NCI-H2029 (cell line): Measurements from ENCODE around the gene TMEM39B.
"Not testable (repeated sequence)": the region's sequence is repeated elsewhere in the genome, so short reads cannot be mapped to it uniquely, and the experiment has no call there.

Source experiments
- DNase-seq: peaks from one replicate; lab custom pipeline; 2025; lab: John Stamatoyannopoulos, UW

Gene TMEM39B

DNA sequence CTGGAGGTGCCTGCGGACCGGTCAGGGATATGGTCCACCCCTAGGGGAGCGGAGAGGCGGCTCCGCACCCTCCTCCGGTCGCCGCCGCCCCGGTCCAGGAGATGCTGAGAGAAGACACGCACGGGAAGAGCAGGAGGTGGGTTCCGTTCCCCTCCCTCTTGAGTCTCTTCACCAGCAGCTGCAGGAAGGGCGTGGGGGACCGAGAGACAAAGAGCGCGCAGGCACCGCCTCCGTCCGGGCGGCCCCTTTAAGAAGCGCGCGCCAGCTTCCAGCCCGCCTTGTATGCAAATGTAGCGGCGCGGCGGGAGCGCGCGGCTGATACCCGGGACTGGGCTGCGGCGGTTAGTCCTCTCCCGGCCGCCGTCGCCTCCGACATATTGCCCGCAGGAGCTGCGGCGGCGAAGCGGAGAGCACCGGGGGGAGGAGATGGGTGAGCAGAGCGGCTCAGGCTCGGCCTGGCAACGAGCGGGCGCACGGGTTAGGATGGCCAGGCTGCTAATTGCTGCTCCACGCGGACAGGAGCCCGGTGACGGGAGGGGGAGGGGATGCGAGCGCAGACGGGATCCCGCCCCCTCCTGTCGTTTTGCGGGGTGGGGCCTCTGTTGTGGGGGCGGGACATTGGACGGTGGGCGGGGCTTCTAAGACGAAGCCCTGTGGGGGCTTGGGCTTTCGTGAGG, at the start of gene TMEM39B:
TMEM39B (plus strand) TSS at position 318 of the 677 bp plus-strand sequence; CDS start at position 427, 109 bp downstream.
- peak; percentile 91 for DNase-seq

DNA sequence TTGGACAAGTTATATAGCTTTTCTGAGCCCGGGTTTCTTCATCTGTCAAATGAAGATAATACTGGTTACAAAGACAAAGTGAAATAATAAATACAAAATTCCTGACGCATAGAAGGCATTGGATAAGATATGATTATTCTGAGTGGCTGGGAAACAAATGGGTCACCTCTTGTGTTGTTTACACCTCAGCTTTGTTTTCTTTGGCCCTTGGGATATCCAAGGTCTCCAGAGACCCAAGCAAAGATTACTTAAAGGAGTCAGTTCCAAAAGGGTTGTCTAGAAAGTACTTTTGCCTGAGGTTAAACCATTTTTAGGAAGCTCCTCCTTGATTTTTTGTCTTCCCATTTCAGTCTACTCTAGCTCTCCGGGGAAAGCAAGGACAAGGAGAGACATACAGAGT, 49.4 kb upstream of the TMEM39B start:
- no peak for DNase-seq

DNA sequence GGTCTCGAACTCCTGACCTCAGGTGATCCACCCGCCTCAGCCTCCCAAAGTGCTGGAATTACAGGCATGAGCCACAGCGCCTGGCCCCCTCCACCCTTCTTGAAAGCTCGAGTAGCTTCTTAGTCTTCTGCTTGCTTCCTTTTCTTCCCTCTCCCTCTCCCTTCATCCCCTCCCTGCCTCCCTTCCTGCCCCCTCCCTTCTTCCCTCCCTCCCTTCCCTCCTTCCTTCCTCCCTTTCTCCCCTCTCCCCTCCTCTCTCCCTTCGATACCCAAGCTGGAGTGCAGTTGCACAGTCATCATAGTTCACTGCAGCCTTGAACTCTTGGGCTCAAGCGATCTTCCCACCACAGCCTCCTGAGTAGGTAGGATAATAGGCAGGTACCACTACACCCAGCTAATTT, 47.2 kb upstream of the TMEM39B start:
- no peak for DNase-seq

DNA sequence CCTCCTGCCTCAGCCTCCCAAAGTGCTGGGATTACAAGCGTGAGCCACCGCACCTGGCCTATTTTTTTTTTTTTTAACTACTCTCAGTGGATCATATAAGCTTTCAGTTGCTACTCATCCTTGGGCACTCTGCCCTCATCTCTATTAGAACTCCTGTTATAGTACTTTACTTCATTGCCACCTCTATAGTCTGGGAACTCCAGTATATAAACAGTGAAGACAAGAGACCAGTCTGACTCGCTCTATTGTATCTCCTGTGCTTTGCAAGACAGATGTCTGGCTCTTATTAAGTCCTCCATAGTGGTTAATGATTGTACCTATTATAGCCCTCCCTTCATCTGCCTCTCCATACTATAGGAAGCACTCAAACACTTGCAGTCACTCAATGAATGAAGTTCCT, 44.0 kb upstream of the TMEM39B start:
- no peak for DNase-seq

DNA sequence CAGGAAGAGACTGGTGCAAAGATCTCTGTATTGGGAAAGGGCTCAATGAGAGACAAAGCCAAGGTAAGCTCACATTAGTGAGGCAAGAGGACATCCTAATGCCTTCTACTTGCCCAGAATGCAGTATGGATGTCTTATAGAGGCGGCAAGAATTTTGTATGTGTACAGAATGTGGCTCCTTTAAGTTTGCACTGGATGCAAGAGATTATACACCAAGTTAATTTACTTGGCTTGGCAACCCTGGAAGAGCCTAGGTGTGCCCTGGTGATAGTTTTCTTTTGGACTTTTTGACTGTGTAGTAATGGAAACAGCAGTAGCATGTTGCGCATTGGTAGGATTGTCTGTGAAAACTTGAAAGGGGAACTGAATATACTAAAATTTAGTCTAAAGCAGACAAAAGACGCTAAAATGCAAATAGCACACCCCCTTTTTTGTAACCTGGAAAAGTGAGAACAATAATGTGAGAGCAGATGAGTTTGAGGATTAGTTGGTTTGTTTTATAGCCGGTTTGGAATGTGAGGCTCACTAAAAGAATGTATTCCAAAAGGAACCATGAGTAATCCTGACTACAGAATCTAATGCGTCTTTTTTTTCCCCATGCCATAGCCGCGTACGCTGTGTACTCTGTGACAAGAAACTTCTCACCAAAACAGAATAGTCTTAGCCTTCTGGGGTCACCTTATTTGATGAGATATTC, 41.0 kb upstream of the TMEM39B start:
- DNase-seq: no peak

DNA sequence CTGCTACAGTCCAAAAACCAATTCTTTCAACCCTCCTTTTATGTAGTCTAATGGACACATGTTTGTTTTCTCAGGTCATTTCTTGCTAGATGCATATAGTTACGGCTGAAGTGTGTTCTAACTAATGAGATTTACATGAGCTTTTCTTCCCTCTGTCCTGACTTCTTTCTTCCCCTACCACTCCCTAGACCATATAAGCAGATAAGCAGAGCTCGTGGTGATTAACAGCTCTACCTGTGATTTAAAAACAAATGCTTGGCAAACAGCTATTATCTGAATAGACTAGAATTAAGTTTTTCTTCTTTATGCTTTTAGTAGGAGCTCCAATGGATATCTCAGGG, 40.5 kb upstream of the TMEM39B start:
- DNase-seq: no peak

DNA sequence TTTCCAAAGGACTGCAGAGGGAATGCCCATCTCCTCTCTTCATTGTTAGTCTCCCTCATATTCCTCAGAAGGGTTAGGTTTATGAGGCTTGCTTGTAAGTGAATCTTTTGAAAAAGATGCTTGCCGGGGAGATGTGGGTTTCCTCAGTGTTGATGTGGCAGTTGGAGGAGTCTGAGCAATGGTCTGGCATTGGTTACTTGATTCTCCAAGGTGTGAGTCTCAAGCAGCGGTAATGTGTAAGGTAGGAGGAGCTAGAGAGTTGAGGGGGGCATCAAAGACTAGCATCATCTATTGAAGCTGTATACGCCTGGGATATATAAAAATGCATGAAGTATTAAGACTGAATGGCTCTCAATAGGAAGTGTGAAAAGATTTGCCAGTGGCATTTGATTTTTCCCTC, 37.6 kb upstream of the TMEM39B start:
- no peak for DNase-seq

DNA sequence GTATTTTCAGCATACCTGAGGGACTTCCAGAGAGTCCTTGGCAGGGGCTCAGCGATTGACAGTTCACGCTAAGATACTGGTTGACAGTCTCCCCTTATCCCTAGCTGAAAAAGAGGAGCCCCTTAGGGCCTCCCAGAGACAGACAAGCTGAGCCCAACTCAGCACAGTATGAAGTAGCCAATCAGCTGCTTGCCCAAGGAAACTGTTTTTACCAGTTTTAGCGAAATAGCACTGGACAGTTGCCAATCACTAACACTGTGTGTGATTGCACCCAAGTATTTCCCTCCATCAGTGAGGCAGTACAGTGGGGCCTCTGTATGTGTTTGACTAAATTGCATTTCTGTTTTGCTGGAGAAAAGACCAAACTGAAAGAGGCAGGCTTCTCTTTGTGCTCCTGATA, 32.0 kb upstream of the TMEM39B start:
- DNase-seq: no peak

DNA sequence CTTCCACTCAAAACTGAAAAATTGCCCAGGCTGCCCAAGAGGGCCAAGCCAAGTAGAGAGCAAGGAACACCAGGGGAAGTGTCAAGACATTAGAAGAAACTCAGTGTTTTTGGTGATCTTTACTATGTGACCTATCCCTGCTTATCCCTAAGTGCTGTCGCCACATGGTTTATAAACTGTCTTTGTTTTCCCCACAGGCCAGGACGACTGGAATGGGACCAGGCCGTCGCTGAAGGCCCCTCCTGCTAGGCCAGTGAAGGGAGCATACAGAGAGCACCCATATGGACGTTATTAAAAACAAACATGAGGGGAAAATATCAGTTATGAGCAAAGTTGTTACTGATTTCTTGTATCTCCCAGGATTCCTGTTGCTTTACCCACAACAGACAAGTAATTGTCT, 30.4 kb upstream of the TMEM39B start:
- no peak for DNase-seq

DNA sequence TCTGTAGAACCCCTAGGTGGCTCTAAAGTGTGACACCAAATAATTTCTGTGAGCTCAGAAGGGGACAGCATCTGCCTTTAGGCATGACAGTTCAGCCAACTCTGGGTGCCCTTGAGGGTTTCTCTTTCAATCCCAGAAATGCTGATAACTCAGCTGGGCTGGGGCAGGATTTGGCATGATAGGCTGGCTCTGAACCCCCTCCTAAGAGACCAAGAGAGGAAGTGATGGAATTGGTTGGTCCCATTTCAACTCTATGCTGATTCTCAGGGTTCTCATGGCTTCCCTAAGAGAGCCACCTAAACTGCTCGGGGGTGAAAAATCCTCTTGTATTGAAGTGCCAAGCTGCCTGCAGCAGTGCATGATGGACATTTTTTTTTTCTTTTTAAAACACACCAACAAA, 28.5 kb upstream of the TMEM39B start:
- no peak for DNase-seq

DNA sequence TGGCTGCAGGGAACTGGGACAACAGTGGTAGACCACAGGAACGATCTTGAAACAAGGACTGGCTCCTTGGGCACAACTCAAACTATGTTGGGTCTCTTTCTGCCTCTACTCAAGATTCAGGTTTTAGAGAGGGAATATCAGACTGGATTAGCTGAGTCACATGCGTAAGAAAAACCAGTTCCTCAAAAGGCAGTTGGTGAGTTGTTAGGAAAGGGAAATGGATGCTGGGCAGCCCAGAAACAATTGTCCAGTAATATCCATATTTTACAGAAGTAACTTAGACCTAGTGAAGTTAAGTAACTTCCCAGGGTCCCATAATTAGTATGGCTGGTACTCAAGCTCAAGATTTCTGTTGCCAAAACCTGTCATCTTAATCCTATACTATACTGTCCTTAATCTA, 27.0 kb upstream of the TMEM39B start:
- no peak for DNase-seq

DNA sequence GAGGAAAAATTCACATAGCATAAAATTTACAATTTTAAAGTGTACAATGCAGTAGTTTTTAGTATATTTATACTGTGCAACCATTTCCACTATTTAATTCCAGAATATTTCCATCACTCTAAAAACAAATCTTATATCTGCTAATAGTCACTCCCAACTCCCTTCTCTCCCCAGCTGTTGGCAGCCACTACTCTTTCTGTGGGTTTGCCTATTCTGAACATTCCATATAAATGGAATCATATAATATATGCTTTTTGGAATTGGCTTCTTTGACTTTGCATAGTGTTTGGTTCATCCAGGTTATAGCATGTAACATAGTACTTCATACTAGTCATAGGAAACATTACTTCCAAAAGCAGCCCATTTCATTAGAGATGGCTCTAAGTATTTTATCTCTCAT, 25.0 kb upstream of the TMEM39B start:
- DNase-seq: no peak

DNA sequence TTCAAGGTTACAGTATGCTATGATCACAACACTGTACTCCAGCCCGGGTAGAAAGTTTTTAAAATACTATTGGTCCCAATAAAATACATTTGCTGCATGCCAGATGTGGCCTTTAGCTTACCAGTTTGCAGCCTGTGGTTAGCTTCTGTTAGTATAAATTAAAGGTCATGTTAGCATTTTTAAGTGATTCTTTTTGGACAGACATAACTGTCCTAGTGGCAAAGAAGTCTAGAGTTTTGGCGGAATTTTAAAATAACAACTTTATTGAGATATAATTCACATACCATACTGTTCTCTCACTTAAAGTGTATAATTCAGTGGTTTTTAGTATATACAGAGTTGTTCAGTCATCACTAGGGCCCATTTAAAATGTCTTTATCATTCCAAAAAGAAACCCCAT, 24.3 kb upstream of the TMEM39B start:
- DNase-seq: no peak

DNA sequence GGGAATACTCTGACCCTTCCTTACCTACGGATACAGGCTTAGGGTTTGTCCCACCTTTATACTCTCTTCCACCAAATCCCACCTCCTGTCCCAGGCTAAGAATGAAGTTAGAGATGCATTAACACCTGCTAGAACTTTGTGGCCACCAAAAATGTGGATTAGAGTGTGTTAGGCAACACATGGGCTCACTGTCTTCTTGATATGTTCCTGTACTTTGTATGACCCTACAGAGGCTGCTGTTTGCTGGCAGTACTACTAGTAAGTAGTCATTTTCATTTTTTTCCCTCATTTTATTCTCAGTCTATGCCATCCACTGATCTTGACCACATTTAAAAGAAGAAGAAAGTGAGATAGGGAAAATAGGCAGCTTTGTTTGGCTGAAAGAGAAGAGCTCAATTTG, 21.0 kb upstream of the TMEM39B start:
- DNase-seq: no peak

DNA sequence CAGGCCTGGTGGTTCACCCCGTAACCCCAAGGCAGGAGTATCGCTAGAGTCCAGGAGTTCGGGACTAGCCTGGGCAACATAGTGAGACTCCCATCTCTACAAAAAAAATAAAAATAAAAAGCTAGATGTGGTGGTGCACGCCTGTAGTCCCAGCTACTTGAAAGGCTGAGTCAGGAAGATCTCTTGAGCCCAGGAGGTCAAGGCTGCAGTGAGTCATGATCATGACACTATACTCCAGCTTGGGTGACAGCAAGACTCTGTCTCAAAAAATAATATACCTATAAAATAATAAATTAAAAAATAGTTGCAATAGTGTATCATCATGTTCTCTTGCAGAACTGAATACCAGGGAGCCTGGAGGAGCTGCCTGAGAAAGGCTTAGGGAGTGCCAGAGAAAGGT, 19.9 kb upstream of the TMEM39B start:
- no peak for DNase-seq

DNA sequence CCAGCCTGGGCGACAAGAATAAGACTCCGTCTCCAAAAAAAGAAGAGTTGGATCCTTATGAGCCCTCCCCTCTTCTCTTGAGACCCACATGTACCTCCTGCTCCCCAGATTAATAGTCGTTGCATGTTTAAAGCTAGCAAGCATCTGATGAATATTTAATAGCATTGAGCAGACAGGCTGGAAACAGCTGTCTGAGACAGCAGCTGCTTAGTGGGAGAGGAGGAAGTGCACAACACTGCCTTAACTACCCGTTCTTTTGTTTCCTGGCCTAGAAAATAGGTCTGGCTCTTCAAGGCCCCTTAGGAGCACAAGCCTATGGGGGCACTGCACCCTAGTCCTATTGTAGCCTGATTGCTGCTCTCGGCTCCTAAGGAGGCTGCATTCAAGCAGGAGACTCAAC, 17.3 kb upstream of the TMEM39B start:
- no peak for DNase-seq

DNA sequence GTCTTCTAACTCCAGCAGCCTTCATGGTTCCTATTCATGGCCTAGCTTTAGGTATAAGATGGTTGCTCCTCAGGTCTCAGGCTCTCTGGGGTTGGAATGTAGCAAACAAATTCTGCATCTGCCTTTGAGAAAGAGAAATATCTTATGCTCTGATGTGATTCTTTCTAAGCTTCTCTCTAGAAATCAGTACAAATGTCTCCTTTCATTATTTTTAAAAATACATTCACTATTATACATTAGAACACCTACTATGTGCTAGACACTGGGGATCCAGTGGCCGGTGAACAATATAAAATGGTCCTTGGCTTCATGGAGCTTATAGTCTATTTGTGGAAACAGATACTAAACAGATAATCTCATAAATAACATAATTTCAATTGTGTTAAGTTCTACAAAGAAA, 16.1 kb upstream of the TMEM39B start:
- no peak for DNase-seq

DNA sequence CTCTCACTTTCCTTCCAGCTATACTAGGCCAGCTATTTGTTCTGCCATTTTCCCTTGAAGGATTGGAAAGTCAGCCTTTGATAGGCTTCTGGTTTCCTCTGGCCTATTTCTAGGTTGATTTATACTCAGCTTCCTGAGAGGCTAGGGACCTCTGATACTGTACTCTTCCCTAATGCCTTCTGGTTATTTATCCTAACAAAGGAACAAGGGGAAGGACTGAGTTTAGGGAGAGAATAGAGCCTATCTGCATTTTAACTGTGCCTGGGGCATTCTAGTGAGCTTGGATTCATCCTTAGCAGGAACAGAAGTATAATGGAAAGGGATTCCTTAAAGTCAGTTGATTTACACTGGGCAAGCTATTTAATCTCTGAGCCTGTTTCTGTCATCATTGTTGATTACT, 11.8 kb upstream of the TMEM39B start:
- no peak for DNase-seq

DNA sequence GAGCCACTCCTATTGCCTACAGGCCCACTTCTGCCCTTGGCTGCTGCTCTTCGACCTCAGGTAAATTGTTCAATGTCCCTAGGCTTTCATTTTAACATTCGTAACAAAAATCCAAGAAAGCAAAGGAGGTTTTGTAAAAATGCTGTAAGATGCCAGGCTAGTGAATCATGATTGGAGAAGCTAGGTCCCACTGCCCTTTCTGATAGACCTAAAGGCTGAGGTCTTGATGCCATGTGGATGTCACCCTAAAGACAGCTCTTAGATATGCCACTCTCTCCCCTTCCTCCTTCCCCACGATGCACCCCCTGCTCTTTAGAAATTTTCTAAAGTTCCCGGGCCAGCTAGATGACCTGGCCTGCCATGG, 9.9 kb upstream of the TMEM39B start:
- no peak for DNase-seq

DNA sequence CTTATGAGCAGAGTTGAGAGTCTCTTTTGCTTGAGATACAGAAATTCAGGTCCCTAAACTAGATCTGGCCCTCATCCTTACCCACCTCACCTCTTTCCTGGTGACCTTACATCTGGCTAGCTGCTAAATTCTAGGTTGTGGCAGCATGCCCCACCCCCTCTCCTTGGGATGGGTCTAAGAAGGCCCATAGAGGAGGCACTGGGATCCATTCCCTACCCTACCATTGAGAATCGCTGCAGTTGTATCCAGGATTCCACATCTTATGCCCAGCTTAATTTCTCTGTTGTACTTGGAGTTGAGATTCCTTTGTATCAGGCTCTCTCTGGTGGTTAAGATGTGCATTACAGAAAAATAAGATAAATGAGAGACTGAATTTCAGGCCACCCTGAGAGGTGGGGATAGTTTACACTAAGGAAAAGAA, 9.5 kb upstream of the TMEM39B start:
- peak; percentile 13 for DNase-seq

DNA sequence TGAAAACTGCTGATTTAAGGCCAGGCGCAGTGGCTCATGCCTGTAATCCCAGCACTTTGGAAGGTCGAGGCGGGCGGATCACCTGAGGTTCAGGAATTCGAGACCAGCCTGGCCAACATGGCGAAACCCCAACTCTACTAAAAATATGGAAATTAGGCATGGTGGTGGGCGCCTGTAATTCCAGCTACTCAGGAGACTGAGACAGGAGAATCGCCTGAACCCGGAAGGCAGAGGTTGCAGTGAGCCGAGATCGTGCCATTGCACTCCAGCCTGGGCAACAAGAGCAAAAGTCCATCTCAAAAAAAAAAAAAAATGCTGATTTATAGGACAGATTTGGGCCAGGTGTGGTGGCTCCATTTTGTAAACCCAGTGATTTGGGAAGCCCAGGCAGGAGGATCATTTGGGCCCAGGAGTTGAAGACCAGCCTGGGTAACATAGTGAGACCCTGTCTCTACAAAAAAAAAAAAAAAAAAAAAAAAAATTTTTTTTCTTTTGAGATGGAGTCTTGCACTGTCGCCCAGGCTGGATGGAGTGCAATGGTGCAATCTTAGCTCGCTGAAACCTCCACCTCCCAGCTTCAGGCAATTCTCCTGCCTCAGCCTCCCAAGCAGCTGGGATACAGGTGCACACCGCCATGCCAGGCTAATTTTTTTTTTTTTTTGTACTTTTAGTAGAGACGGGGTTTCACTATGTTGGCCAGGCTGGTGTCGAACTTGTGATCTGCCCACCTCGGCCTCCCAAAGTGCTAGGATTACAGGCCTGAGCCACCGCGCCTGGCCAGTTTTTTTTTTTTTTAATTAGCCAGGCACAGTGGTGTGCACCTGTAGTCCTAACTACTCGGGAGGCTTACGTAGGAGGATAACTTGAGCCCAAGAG, 6.9 kb upstream of the TMEM39B start:
- DNase-seq: not testable (repeated sequence)

DNA sequence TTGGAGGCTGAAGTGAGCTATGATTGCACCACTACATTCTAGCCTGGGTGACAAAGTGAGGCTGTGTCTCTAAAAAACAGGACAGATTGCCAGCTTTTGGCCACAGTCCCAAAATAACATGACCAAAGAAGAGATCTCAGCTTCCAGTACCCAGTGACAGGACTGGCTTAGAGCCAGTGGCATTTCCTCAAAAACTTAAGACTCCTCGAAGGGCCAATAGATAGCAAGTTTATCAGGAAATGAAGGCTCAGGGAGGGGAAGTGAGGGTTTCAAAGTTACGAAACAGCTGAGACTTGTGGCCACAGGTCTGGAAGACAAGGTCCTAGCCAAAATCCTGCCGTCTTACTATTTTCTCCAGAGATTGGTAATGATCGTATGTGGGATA, 6.3 kb upstream of the TMEM39B start:
- DNase-seq: peak; percentile 49

DNA sequence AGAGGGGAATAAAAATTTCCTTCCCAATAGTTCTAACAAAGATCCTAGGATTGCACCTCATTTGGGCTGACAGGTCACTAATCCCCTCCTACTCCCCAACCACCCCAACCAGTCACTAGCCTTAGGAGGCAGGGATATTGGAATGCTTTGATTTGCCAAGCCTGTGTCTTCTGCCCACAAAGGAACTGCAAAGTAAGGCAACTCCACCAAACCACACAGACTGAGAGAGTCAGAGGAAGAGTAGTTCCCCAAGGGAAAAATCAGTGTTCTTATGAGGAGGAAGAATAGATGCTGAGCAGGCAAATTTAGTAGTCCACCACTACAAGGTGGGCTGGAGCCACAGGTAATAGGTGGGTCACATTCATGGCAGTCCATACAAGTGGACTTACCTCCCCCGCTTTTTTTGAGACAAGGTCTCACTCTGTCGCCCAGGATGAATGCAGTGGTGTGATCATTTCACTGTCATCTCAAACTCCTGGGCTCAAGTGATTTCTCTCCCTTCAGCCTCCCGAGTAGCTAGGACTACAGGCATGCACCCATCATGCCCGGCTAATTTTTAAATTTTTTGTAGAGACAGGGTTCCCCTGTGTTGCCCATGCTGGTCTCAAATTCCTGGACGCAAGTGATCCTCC, 3.7 kb upstream of the TMEM39B start:
- no peak for DNase-seq
